HEK293 (cell line): Measurements from ENCODE around the gene RASA1.

Experiments
- FEZF1 ChIP-seq: fragments of 450-650 bp; formaldehyde crosslinking; IDR thresholded peaks from 2 replicates; pipeline ENCODE4 v1.5.1; 2016; ENCODE audit warnings: missing biosample characterization, missing genetic modification characterization
- KLF10 ChIP-seq: fragments of 450-650 bp; IDR thresholded peaks from 2 replicates; pipeline ENCODE4 v1.5.1; 2018; ENCODE audit warnings: missing biosample characterization, mild to moderate bottlenecking, missing genetic modification characterization
- RBAK ChIP-seq: fragments of 450-650 bp; formaldehyde crosslinking; IDR thresholded peaks from 2 replicates; pipeline ENCODE4 v1.5.1; 2016; ENCODE audit warnings: missing biosample characterization, missing genetic modification characterization
- SETDB1 ChIP-seq: IDR thresholded peaks from one replicate; pipeline ENCODE4 v1.6.1; 2017; ENCODE audit warnings: mild to moderate bottlenecking, low read length, moderate library complexity, mixed read lengths; ENCODE audit not compliant: insufficient read length
- WT1 ChIP-seq: fragments of 450-650 bp; formaldehyde crosslinking; IDR thresholded peaks from 2 replicates; pipeline ENCODE4 v1.5.1; 2016; ENCODE audit warnings: missing biosample characterization, missing genetic modification characterization
- ZBTB20 ChIP-seq: fragments of 450-650 bp; formaldehyde crosslinking; IDR thresholded peaks from 2 replicates; pipeline ENCODE4 v1.5.1; 2016; ENCODE audit warnings: missing biosample characterization, missing genetic modification characterization
- ZBTB21 ChIP-seq: fragments of 450-650 bp; formaldehyde crosslinking; IDR thresholded peaks from 2 replicates; pipeline ENCODE4 v1.5.1; 2017; ENCODE audit warnings: missing biosample characterization, missing genetic modification characterization
- ZNF132 ChIP-seq: fragments of 450-650 bp; formaldehyde crosslinking; IDR thresholded peaks from 2 replicates; pipeline ENCODE4 v1.5.1; 2017; ENCODE audit warnings: missing biosample characterization, missing genetic modification characterization, borderline replicate concordance
- ZNF133 ChIP-seq: fragments of 450-650 bp; formaldehyde crosslinking; IDR thresholded peaks from 2 replicates; pipeline ENCODE4 v1.5.1; 2016; ENCODE audit warnings: missing biosample characterization, missing genetic modification characterization
- ZNF140 ChIP-seq: fragments of 450-650 bp; formaldehyde crosslinking; IDR thresholded peaks from 2 replicates; pipeline ENCODE4 v1.5.1; 2016; ENCODE audit warnings: missing biosample characterization, missing genetic modification characterization
- ZNF146 ChIP-seq: fragments of 450-650 bp; formaldehyde crosslinking; IDR thresholded peaks from 2 replicates; pipeline ENCODE4 v1.5.1; 2016; ENCODE audit warnings: missing biosample characterization, missing genetic modification characterization
- ZNF169 ChIP-seq: fragments of 450-650 bp; formaldehyde crosslinking; IDR thresholded peaks from 2 replicates; pipeline ENCODE4 v1.5.1; 2016; ENCODE audit warnings: missing biosample characterization, missing genetic modification characterization
- ZNF174 ChIP-seq: fragments of 450-650 bp; formaldehyde crosslinking; IDR thresholded peaks from 2 replicates; pipeline ENCODE4 v1.5.0; 2017; ENCODE audit warnings: missing biosample characterization, mild to moderate bottlenecking, missing genetic modification characterization
- ZNF239 ChIP-seq: fragments of 450-650 bp; formaldehyde crosslinking; IDR thresholded peaks from 2 replicates; pipeline ENCODE4 v1.5.1; 2016; ENCODE audit warnings: missing biosample characterization, missing genetic modification characterization
- ZNF302 ChIP-seq: fragments of 450-650 bp; formaldehyde crosslinking; IDR thresholded peaks from 2 replicates; pipeline ENCODE4 v1.5.1; 2016; ENCODE audit warnings: missing biosample characterization, missing genetic modification characterization, low read depth
- ZNF350 ChIP-seq: fragments of 450-650 bp; formaldehyde crosslinking; IDR thresholded peaks from 2 replicates; pipeline ENCODE4 v1.5.0; 2017; ENCODE audit warnings: missing biosample characterization, mild to moderate bottlenecking, missing genetic modification characterization
- ZNF510 ChIP-seq: fragments of 450-650 bp; formaldehyde crosslinking; IDR thresholded peaks from 2 replicates; pipeline ENCODE4 v1.5.1; 2018; ENCODE audit warnings: mild to moderate bottlenecking, missing genetic modification characterization, missing biosample characterization; ENCODE audit not compliant: insufficient replicate concordance
- ZNF514 ChIP-seq: fragments of 450-650 bp; formaldehyde crosslinking; IDR thresholded peaks from 2 replicates; pipeline ENCODE4 v1.5.1; 2016; ENCODE audit warnings: missing biosample characterization, missing genetic modification characterization
- ZNF558 ChIP-seq: fragments of 450-650 bp; formaldehyde crosslinking; IDR thresholded peaks from 2 replicates; pipeline ENCODE4 v1.5.1; 2016; ENCODE audit warnings: missing biosample characterization, missing genetic modification characterization
- ZNF626 ChIP-seq: fragments of 450-650 bp; sonication (Bioruptor Pico); formaldehyde crosslinking; IDR thresholded peaks from 2 replicates; pipeline ENCODE4 v1.5.1; 2018; ENCODE audit warnings: missing biosample characterization, missing genetic modification characterization, inconsistent platforms
- ZNF76 ChIP-seq: fragments of 450-650 bp; formaldehyde crosslinking; IDR thresholded peaks from 2 replicates; pipeline ENCODE4; 2016; ENCODE audit warnings: low read depth, missing biosample characterization, missing genetic modification characterization, borderline replicate concordance
- TF ChIP-seq, protein P1 (sequence below): fragments of 450-650 bp; formaldehyde crosslinking; IDR thresholded peaks from 2 replicates; pipeline ENCODE4 v1.5.1; 2016; ENCODE audit warnings: missing biosample characterization, missing genetic modification characterization, borderline replicate concordance
- TF ChIP-seq, protein P2 (sequence below): fragments of 450-650 bp; formaldehyde crosslinking; IDR thresholded peaks from 2 replicates; pipeline ENCODE4 v1.5.1; 2016; ENCODE audit warnings: missing biosample characterization, missing genetic modification characterization, borderline replicate concordance
- TF ChIP-seq, protein P3 (sequence below): fragments of 450-650 bp; formaldehyde crosslinking; IDR thresholded peaks from 2 replicates; pipeline ENCODE4 v1.5.1; 2016; ENCODE audit warnings: missing biosample characterization, missing genetic modification characterization
- TF ChIP-seq, protein P4 (sequence below): fragments of 450-650 bp; formaldehyde crosslinking; IDR thresholded peaks from 2 replicates; pipeline ENCODE4 v1.5.1; 2016; ENCODE audit warnings: missing biosample characterization, missing genetic modification characterization
- TF ChIP-seq, protein P5 (sequence below): fragments of 450-650 bp; formaldehyde crosslinking; IDR thresholded peaks from 2 replicates; pipeline ENCODE4 v1.5.1; 2017; ENCODE audit warnings: missing biosample characterization, missing genetic modification characterization
- TF ChIP-seq, protein P6 (sequence below): fragments of 450-650 bp; formaldehyde crosslinking; IDR thresholded peaks from 2 replicates; pipeline ENCODE4 v1.5.1; 2016; ENCODE audit warnings: missing biosample characterization, missing genetic modification characterization

Gene RASA1

DNA sequence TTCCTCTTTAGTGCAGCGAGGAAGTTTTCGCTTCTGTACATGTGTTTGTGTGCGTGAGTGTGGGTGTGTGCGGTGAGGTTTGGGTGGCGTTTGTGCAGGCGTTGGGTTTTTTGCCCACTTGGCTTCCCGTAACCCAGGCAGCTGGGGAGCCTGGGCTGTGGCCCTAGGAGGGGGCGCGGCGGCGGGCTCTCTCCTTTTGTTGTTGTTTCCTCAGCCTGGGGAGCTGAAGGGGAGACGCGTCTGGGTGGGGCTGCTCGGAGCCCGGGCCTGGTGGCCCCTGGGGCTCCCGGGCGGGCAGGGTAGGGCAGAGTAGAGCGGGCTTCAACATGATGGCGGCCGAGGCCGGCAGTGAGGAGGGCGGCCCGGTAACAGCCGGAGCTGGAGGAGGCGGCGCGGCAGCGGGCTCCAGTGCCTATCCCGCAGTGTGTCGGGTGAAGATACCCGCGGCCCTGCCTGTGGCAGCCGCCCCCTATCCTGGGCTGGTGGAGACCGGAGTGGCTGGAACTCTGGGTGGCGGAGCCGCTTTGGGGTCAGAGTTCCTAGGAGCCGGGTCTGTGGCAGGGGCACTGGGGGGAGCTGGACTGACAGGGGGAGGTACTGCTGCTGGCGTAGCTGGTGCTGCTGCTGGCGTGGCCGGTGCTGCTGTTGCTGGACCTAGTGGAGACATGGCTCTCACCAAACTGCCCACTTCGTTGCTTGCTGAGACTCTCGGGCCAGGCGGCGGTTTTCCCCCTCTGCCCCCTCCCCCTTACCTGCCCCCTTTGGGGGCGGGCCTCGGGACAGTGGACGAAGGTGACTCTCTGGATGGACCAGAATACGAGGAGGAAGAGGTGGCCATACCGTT, 665 bp downstream of the RASA1 start (continued):
- TF ChIP-seq, protein P1, sequence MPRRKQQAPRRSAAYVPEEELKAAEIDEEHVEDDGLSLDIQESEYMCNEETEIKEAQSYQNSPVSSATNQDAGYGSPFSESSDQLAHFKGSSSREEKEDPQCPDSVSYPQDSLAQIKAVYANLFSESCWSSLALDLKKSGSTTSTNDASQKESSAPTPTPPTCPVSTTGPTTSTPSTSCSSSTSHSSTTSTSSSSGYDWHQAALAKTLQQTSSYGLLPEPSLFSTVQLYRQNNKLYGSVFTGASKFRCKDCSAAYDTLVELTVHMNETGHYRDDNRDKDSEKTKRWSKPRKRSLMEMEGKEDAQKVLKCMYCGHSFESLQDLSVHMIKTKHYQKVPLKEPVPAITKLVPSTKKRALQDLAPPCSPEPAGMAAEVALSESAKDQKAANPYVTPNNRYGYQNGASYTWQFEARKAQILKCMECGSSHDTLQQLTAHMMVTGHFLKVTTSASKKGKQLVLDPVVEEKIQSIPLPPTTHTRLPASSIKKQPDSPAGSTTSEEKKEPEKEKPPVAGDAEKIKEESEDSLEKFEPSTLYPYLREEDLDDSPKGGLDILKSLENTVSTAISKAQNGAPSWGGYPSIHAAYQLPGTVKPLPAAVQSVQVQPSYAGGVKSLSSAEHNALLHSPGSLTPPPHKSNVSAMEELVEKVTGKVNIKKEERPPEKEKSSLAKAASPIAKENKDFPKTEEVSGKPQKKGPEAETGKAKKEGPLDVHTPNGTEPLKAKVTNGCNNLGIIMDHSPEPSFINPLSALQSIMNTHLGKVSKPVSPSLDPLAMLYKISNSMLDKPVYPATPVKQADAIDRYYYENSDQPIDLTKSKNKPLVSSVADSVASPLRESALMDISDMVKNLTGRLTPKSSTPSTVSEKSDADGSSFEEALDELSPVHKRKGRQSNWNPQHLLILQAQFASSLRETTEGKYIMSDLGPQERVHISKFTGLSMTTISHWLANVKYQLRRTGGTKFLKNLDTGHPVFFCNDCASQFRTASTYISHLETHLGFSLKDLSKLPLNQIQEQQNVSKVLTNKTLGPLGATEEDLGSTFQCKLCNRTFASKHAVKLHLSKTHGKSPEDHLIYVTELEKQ (tag by site-specific recombination): no peak
- TF ChIP-seq ZNF132 (tag by site-specific recombination) (no peak), ZNF239 (tag by site-specific recombination) (no peak), ZNF169 (no peak), ZNF510 (tag by site-specific recombination) (no peak), FEZF1 (no peak), ZNF514 (no peak), ZNF146 (tag by site-specific recombination) (no peak), ZNF133 (tag by site-specific recombination) (no peak), KLF10 (tag by site-specific recombination) (peak; percentile 71), ZNF302 (no peak), ZNF626 (tag by site-specific recombination) (no peak), ZNF76 (tag by site-specific recombination) (no peak), ZNF558 (tag by site-specific recombination) (no peak), RBAK (no peak), WT1 (tag by site-specific recombination) (no peak), SETDB1 (no peak), ZNF140 (tag by site-specific recombination) (no peak), ZBTB20 (peak; percentile 91), ZNF350 (tag by site-specific recombination) (no peak), ZBTB21 (tag by site-specific recombination) (no peak), ZNF174 (tag by site-specific recombination) (no peak)
- TF ChIP-seq, protein P2, sequence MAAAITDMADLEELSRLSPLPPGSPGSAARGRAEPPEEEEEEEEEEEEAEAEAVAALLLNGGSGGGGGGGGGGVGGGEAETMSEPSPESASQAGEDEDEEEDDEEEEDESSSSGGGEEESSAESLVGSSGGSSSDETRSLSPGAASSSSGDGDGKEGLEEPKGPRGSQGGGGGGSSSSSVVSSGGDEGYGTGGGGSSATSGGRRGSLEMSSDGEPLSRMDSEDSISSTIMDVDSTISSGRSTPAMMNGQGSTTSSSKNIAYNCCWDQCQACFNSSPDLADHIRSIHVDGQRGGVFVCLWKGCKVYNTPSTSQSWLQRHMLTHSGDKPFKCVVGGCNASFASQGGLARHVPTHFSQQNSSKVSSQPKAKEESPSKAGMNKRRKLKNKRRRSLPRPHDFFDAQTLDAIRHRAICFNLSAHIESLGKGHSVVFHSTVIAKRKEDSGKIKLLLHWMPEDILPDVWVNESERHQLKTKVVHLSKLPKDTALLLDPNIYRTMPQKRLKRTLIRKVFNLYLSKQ: no peak
- TF ChIP-seq, protein P3, sequence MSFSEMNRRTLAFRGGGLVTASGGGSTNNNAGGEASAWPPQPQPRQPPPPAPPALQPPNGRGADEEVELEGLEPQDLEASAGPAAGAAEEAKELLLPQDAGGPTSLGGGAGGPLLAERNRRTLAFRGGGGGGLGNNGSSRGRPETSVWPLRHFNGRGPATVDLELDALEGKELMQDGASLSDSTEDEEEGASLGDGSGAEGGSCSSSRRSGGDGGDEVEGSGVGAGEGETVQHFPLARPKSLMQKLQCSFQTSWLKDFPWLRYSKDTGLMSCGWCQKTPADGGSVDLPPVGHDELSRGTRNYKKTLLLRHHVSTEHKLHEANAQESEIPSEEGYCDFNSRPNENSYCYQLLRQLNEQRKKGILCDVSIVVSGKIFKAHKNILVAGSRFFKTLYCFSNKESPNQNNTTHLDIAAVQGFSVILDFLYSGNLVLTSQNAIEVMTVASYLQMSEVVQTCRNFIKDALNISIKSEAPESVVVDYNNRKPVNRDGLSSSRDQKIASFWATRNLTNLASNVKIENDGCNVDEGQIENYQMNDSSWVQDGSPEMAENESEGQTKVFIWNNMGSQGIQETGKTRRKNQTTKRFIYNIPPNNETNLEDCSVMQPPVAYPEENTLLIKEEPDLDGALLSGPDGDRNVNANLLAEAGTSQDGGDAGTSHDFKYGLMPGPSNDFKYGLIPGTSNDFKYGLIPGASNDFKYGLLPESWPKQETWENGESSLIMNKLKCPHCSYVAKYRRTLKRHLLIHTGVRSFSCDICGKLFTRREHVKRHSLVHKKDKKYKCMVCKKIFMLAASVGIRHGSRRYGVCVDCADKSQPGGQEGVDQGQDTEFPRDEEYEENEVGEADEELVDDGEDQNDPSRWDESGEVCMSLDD: no peak
- TF ChIP-seq, protein P4, sequence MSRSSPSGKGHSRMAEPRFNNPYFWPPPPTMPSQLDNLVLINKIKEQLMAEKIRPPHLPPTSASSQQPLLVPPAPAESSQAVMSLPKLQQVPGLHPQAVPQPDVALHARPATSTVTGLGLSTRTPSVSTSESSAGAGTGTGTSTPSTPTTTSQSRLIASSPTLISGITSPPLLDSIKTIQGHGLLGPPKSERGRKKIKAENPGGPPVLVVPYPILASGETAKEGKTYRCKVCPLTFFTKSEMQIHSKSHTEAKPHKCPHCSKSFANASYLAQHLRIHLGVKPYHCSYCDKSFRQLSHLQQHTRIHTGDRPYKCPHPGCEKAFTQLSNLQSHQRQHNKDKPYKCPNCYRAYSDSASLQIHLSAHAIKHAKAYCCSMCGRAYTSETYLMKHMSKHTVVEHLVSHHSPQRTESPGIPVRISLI: no peak
- TF ChIP-seq, protein P5, sequence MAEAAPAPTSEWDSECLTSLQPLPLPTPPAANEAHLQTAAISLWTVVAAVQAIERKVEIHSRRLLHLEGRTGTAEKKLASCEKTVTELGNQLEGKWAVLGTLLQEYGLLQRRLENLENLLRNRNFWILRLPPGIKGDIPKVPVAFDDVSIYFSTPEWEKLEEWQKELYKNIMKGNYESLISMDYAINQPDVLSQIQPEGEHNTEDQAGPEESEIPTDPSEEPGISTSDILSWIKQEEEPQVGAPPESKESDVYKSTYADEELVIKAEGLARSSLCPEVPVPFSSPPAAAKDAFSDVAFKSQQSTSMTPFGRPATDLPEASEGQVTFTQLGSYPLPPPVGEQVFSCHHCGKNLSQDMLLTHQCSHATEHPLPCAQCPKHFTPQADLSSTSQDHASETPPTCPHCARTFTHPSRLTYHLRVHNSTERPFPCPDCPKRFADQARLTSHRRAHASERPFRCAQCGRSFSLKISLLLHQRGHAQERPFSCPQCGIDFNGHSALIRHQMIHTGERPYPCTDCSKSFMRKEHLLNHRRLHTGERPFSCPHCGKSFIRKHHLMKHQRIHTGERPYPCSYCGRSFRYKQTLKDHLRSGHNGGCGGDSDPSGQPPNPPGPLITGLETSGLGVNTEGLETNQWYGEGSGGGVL (tag by site-specific recombination): peak; percentile 71
- TF ChIP-seq, protein P6, sequence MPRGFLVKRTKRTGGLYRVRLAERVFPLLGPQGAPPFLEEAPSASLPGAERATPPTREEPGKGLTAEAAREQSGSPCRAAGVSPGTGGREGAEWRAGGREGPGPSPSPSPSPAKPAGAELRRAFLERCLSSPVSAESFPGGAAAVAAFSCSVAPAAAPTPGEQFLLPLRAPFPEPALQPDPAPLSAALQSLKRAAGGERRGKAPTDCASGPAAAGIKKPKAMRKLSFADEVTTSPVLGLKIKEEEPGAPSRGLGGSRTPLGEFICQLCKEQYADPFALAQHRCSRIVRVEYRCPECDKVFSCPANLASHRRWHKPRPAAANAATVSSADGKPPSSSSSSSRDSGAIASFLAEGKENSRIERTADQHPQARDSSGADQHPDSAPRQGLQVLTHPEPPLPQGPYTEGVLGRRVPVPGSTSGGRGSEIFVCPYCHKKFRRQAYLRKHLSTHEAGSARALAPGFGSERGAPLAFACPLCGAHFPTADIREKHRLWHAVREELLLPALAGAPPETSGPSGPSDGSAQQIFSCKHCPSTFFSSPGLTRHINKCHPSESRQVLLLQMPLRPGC (tag by site-specific recombination): no peak
